ENCODE measurements around the gene TOX2.

The TOX2 gene

DNA sequence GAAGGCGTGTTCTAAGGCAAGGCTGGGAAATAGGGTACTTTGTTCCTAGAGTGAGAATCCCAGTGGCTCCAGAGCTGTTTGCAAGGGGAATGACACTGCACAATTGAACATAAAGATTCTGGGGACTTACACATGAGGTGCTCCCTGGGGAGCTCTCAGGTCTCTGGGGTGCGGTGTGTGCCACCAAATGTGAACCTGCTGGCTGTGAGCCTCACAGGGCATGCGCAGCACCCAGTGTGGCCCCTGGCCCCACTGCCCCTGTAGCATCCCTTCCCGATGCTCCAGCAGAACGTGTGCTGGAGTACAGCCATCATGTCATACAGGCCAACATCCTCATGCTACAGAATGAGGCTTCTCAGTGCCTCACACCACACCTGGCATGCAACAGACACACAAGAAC lies 68.2 kb downstream of the TOX2 start:
- TF ChIP-seq, protein P1, sequence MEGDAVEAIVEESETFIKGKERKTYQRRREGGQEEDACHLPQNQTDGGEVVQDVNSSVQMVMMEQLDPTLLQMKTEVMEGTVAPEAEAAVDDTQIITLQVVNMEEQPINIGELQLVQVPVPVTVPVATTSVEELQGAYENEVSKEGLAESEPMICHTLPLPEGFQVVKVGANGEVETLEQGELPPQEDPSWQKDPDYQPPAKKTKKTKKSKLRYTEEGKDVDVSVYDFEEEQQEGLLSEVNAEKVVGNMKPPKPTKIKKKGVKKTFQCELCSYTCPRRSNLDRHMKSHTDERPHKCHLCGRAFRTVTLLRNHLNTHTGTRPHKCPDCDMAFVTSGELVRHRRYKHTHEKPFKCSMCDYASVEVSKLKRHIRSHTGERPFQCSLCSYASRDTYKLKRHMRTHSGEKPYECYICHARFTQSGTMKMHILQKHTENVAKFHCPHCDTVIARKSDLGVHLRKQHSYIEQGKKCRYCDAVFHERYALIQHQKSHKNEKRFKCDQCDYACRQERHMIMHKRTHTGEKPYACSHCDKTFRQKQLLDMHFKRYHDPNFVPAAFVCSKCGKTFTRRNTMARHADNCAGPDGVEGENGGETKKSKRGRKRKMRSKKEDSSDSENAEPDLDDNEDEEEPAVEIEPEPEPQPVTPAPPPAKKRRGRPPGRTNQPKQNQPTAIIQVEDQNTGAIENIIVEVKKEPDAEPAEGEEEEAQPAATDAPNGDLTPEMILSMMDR (IDR thresholded peaks at IDR 0.05; ENCODE audit: low read depth, low read length) = no peak
- TF ChIP-seq MYC (IDR thresholded peaks at IDR 0.05; ENCODE audit: low read depth, low read length) (no peak), POLR2A (IDR thresholded peaks at IDR 0.05; ENCODE audit: extremely low read depth, insufficient read length) (no peak)
- TF ChIP-seq, protein P2, sequence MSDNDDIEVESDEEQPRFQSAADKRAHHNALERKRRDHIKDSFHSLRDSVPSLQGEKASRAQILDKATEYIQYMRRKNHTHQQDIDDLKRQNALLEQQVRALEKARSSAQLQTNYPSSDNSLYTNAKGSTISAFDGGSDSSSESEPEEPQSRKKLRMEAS (IDR thresholded peaks at IDR 0.05; ENCODE audit: low read depth, low read length) = no peak
- DNase-seq (ENCODE audit: low read depth) = no peak
- no peak overlapping the region for H3K4me3 ChIP-seq (ENCODE audit: low read depth, low read length)

DNA sequence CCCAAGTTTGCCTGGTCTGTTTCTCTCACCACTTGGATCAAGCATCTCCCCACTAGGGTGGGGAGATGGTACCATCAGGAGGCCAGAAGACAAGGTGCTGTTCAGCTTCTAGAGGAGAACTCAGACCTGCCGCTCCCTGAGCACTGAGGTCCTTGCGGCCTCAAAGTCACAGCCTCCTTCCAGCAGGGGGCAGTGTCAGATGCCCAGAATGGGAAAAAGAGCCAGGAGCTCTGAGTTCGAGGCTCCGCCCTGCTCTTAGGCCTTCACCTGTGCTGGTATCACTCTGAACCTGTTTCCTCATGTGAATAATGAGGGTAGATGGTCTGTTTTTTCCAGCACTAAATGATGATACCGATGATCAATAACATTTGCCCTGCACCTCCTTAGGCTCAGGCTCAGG lies 68.7 kb downstream of the TOX2 start:
- TF ChIP-seq, protein P1 (IDR thresholded peaks at IDR 0.05; ENCODE audit: low read depth, low read length) = peak; percentile 52
- TF ChIP-seq, protein P2 (IDR thresholded peaks at IDR 0.05; ENCODE audit: low read depth, low read length) = no peak
- H3K4me3 ChIP-seq (ENCODE audit: low read depth, low read length) = no peak overlapping the region
- DNase-seq (ENCODE audit: low read depth) = peak; percentile 35

DNA sequence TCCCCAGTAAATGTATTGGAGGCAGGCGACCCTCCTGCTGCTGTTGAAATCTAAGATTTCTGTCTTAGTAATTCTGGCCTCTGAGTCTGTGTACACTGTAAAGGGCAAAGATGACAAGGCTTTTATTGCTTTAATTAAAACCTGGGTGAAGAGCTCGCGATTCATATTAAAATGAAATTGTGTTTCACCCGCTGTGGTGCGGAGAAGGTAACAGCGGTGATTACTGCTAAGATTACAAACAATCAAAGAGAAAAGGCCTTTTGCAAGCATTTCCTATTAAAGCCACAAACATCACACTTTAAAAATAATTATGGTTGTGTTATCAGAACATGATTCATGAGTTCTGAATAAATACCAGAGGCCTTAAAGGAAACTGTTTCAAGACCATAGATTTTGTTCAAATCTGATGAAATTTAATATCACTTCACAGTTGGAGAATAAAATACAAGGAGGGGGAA lies 69.3 kb downstream of the TOX2 start:
- no peak overlapping the region for H3K4me3 ChIP-seq (ENCODE audit: low read depth, low read length)
- no peak for DNase-seq (ENCODE audit: low read depth)
- no peak for TF ChIP-seq MYC (IDR thresholded peaks at IDR 0.05; ENCODE audit: low read depth, low read length)
- TF ChIP-seq, protein P2 (IDR thresholded peaks at IDR 0.05; ENCODE audit: low read depth, low read length) = no peak

DNA sequence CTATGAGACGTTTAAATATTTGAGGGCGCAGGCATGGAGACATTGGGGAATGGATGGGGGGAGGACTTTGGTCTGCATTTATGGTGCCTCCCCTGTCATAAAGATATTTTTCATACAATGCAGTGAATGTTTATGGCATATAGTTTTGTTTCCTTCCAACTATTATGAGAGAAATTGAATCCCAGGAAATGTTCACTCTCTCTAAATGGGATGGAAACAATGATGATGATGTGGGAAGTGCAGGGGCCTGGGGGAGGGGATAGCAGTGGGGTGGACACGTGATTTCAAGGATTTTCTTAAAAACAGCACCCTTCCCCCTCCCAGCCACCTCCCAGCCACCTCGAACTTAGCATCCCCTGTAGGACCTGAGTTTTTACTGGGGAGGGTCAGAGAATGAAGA lies 69.9 kb downstream of the TOX2 start:
- DNase-seq (ENCODE audit: low read depth) = no peak
- TF ChIP-seq, protein P2 (IDR thresholded peaks at IDR 0.05; ENCODE audit: low read depth, low read length) = no peak
- TF ChIP-seq POLR2A (IDR thresholded peaks at IDR 0.05; ENCODE audit: extremely low read depth, insufficient read length) = no peak
- TF ChIP-seq, protein P1 (IDR thresholded peaks at IDR 0.05; ENCODE audit: low read depth, low read length) = no peak
- no peak for TF ChIP-seq MYC (IDR thresholded peaks at IDR 0.05; ENCODE audit: low read depth, low read length)
- H3K4me3 ChIP-seq (ENCODE audit: low read depth, low read length) = no peak overlapping the region

DNA sequence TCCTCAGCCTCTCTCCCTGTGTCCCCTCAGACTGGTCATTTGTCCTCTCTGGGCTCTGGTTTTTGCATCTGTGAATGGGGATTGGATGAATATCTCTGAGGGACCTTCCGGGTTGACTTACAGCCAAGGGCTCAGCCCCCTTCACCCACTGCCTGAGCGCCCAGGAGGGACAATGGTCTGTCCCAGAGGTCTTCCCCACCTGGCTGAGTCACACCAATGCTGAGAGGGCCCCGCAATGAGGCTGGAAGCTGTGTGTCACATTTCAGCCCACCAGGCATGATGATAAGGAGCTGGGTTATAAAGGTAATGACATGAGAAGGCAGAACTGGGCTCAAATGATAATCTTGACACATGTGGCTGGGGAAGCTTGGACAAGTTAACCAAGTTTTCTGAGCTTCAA lies 70.5 kb downstream of the TOX2 start:
- DNase-seq (ENCODE audit: low read depth) = no peak
- TF ChIP-seq, protein P2 (IDR thresholded peaks at IDR 0.05; ENCODE audit: low read depth, low read length) = no peak
- no peak for TF ChIP-seq MYC (IDR thresholded peaks at IDR 0.05; ENCODE audit: low read depth, low read length)
- TF ChIP-seq, protein P1 (IDR thresholded peaks at IDR 0.05; ENCODE audit: low read depth, low read length) = no peak
- TF ChIP-seq POLR2A (IDR thresholded peaks at IDR 0.05; ENCODE audit: extremely low read depth, insufficient read length) = no peak

GRCh38 chr20:43985608-43986316 lies 71.1 kb downstream of the TOX2 start:
- no peak overlapping the region for H3K4me3 ChIP-seq (ENCODE audit: low read depth, low read length)
- TF ChIP-seq MYC (IDR thresholded peaks at IDR 0.05; ENCODE audit: low read depth, low read length) (no peak), POLR2A (IDR thresholded peaks at IDR 0.05; ENCODE audit: extremely low read depth, insufficient read length) (no peak)
- TF ChIP-seq, protein P2 (IDR thresholded peaks at IDR 0.05; ENCODE audit: low read depth, low read length) = no peak
- TF ChIP-seq, protein P1 (IDR thresholded peaks at IDR 0.05; ENCODE audit: low read depth, low read length) = no peak
- no peak for DNase-seq (ENCODE audit: low read depth)

More for the DNA sequence above, 70.5 kb downstream of the TOX2 start:
- H3K4me3 ChIP-seq (ENCODE audit: low read depth, low read length) = no peak overlapping the region
